Endothelial cell (in vitro differentiated cells): Measurements from ENCODE around the gene CTSF. TPM values are rescaled to one million over a fixed set of nuclear protein-coding genes. Genes with fewer than 3 reads are reported as not detected.

Source experiments
- DNase-seq: peaks from one replicate; pipeline ENCODE4 v3.0.0; 2021; ENCODE audit warnings: low spot score
- H3K27ac Mint-ChIP-seq: one replicate; pipeline ENCODE4 v1.8.0; 2021; ENCODE audit warnings: mixed read lengths, inconsistent platforms; ENCODE audit not compliant: unreplicated experiment
- H3K27me3 Mint-ChIP-seq: one replicate; pipeline ENCODE4 v1.8.0; 2021; ENCODE audit warnings: mild to moderate bottlenecking, moderate library complexity, mixed read lengths, inconsistent platforms; ENCODE audit not compliant: unreplicated experiment
- H3K36me3 Mint-ChIP-seq: one replicate; pipeline ENCODE4 v1.8.0; 2021; ENCODE audit warnings: mild to moderate bottlenecking, low read depth, mixed read lengths, inconsistent platforms; ENCODE audit not compliant: unreplicated experiment
- H3K4me1 Mint-ChIP-seq: one replicate; pipeline ENCODE4 v1.8.0; 2021; ENCODE audit warnings: mild to moderate bottlenecking, mixed read lengths, inconsistent platforms; ENCODE audit not compliant: unreplicated experiment
- H3K4me3 Mint-ChIP-seq: one replicate; pipeline ENCODE4 v1.8.0; 2021; ENCODE audit warnings: mild to moderate bottlenecking, mixed read lengths, inconsistent platforms; ENCODE audit not compliant: unreplicated experiment
- H3K9me3 Mint-ChIP-seq: one replicate; pipeline ENCODE4 v1.8.0; 2021; ENCODE audit warnings: mixed read lengths, inconsistent platforms; ENCODE audit not compliant: unreplicated experiment
- total RNA-seq: library from RNA; stranded (reverse); fragmentation: NEBNext Ultra II Directional; extraction: Animal tissue kit (Norgen Biotek cat#: 25700); gene quantifications from one replicate; pipeline ENCODE4 v1.2.1, GENCODE V29; 2021; ENCODE audit not compliant: unreplicated experiment
- TF ChIP-seq, protein P1 (sequence below): fragments of 200-600 bp; sonication (generic); IDR thresholded peaks from one replicate; pipeline ENCODE4 v1.5.0; 2021; ENCODE audit warnings: antibody characterized with exemption; ENCODE audit not compliant: unreplicated experiment

Gene CTSF
- total RNA-seq, 1 donor from 2014 or later: 9.2 TPM

- TF ChIP-seq, protein P1, sequence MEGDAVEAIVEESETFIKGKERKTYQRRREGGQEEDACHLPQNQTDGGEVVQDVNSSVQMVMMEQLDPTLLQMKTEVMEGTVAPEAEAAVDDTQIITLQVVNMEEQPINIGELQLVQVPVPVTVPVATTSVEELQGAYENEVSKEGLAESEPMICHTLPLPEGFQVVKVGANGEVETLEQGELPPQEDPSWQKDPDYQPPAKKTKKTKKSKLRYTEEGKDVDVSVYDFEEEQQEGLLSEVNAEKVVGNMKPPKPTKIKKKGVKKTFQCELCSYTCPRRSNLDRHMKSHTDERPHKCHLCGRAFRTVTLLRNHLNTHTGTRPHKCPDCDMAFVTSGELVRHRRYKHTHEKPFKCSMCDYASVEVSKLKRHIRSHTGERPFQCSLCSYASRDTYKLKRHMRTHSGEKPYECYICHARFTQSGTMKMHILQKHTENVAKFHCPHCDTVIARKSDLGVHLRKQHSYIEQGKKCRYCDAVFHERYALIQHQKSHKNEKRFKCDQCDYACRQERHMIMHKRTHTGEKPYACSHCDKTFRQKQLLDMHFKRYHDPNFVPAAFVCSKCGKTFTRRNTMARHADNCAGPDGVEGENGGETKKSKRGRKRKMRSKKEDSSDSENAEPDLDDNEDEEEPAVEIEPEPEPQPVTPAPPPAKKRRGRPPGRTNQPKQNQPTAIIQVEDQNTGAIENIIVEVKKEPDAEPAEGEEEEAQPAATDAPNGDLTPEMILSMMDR: no peak
- no peak for DNase-seq
- H3K4me3 Mint-ChIP-seq: no peak overlapping the region
- H3K9me3 Mint-ChIP-seq: no peaks in the 10 kb centered on the region
- H3K27me3 Mint-ChIP-seq: peaks cover 7% of the 10 kb centered on the region
- no peak overlapping the region for H3K27ac Mint-ChIP-seq
- H3K36me3 Mint-ChIP-seq: peaks cover 23% of the 10 kb centered on the region
- H3K4me1 Mint-ChIP-seq: peaks cover 4% of the 10 kb centered on the region
Measured at GRCh38 chr11:66532784-66533183, 35.6 kb downstream of the CTSF start.

DNA sequence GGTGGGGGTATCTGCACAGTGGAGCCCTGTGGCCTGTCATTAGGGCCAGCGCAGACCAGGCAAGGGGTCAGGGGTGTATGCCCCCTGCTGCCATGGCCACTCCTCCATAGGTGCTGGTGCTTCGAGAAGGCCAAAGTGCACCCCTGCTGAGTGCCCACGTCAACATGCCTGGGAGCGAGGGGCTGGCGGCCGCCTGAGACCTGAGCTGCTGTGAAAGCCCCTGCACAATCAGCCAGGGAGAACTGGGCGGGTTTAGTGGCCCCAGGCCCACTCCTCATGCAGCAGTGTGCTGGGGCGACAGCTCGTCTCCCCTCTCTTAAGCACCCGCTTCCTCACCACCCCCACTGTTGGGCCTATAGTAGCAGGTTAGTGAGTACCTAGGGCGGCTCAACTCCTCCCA is 36.6 kb downstream of the CTSF start:
- peaks cover 7% of the 10 kb centered on the region for H3K27me3 Mint-ChIP-seq
- H3K36me3 Mint-ChIP-seq: peaks cover 19% of the 10 kb centered on the region
- H3K9me3 Mint-ChIP-seq: no peaks in the 10 kb centered on the region
- no peak overlapping the region for H3K27ac Mint-ChIP-seq
- peak overlapping the region; percentile 8 for H3K4me3 Mint-ChIP-seq
- peaks cover 4% of the 10 kb centered on the region for H3K4me1 Mint-ChIP-seq
- TF ChIP-seq, protein P1: no peak
- no peak for DNase-seq

DNA sequence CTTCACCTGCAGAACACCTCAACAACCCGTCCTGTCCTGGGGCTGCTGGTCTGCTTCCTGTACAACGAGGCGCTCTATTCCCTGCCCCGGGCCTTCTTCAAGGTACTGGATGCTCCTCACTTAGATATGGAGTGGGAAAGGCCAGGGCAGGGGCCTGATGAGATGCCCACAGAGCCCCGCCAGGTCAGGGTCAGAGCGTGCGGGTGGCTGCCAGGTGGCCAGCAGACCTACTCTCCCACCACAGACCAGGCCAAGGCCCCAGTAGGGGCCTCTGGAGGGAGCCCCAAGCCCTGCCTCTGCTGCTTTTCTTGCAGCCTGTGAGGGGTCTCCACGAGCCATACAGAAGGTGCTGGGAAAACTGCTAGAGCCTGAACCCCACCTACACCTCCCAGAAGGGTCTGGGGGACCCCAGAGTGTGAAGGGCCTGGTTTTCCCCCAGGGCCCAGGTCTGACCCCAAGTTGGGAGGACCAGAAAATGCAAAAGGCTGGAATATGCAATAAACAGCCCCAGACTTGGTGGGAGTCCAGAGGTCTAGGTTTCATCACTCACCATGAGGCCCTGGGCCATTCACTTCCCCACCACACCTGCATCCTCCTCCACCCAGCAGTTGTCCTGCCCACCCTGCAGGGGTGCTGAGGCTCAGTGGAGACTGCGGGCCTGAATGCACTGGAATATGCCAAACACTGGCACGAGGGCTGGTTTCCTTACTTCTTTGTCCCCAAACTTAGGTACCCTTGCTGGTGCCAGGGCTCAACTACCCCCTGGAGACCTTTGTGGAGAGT is 37.3 kb downstream of the CTSF start:
- no peak overlapping the region for H3K4me3 Mint-ChIP-seq
- H3K27ac Mint-ChIP-seq: no peak overlapping the region
- H3K9me3 Mint-ChIP-seq: no peaks in the 10 kb centered on the region
- peaks cover 7% of the 10 kb centered on the region for H3K27me3 Mint-ChIP-seq
- peaks cover 4% of the 10 kb centered on the region for H3K4me1 Mint-ChIP-seq
- TF ChIP-seq, protein P1: no peak
- peaks cover 19% of the 10 kb centered on the region for H3K36me3 Mint-ChIP-seq
- DNase-seq: no peak

- Mint-ChIP-seq H3K27ac (no peak overlapping the region), H3K27me3 (peaks cover 4% of the 10 kb centered on the region), H3K36me3 (peaks cover 18% of the 10 kb centered on the region), H3K9me3 (no peaks in the 10 kb centered on the region), H3K4me1 (no peaks in the 10 kb centered on the region), H3K4me3 (no peak overlapping the region)
- TF ChIP-seq, protein P1: no peak
- DNase-seq: no peak
Measured at GRCh38 chr11:66529655-66530054, 38.8 kb downstream of the CTSF start.

DNA sequence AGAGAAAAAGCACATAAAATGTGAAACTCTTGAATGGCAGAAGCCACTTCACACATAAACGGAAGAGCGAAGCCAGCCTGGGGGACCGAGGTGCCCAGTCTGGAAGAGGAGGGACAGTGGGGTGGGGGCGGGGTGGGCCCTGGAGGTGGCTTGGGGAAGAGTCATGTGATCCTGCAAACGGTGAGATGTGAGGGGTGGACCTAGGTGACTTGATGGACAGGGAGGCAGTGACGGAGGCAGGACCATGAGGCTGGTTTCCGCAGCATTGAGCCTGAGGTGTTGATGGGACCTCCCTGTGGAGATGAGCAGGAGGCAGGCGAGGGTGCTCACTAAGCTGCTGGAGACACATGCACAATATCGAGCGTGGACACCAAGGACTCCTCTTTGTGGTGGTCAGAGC is 39.3 kb downstream of the CTSF start:
- H3K36me3 Mint-ChIP-seq: peaks cover 22% of the 10 kb centered on the region
- no peaks in the 10 kb centered on the region for H3K9me3 Mint-ChIP-seq

More for the DNA sequence above, 39.3 kb downstream of the CTSF start:
- no peaks in the 10 kb centered on the region for H3K4me1 Mint-ChIP-seq
- DNase-seq: no peak
- H3K4me3 Mint-ChIP-seq: peak overlapping the region; percentile 76
- no peak overlapping the region for H3K27ac Mint-ChIP-seq
- H3K27me3 Mint-ChIP-seq: peaks cover 4% of the 10 kb centered on the region
- TF ChIP-seq, protein P1: no peak
